GM18867 (cell line): ENCODE results near the gene DES.
A peak's percentile ranks its signal among the peaks of the same experiment; 100 is the strongest.
"Not testable (repeated sequence)": the region's sequence is repeated elsewhere in the genome, so short reads cannot be mapped to it uniquely, and the experiment has no call there.

Experiments used
- ATAC-seq: cut with Tn5 transposase; IDR thresholded peaks from one replicate; pipeline ENCODE4 v1.9.1; 2021; ENCODE audit warnings: mild to moderate bottlenecking, moderate library complexity; ENCODE audit not compliant: unreplicated experiment

DES gene

GRCh38 chr2:219418155-219419011 is at the start of gene DES:
DES (plus strand) TSS chr2:219418377; CDS start chr2:219418463, 86 bp downstream.
- ATAC-seq, result no peak

GRCh38 chr2:219368690-219369191 is 49.4 kb upstream of the DES start:
- no peak for ATAC-seq

- no peak for ATAC-seq
Measured at GRCh38 chr2:219369447-219369861, 48.7 kb upstream of the DES start.

- ATAC-seq, result no peak
Measured at GRCh38 chr2:219378163-219378851, 39.9 kb upstream of the DES start.

GRCh38 chr2:219380926-219381325 is 37.3 kb upstream of the DES start:
- no peak for ATAC-seq

- no peak for ATAC-seq
Measured at GRCh38 chr2:219381448-219381847, 36.7 kb upstream of the DES start.

- no peak for ATAC-seq
Measured at GRCh38 chr2:219384083-219384713, 34.0 kb upstream of the DES start.

GRCh38 chr2:219384859-219385258 is 33.3 kb upstream of the DES start:
- no peak for ATAC-seq

- no peak for ATAC-seq
Measured at GRCh38 chr2:219385958-219386520, 32.1 kb upstream of the DES start.

GRCh38 chr2:219386532-219387280 is 31.5 kb upstream of the DES start:
- no peak for ATAC-seq

- ATAC-seq, result peak; percentile 54
Measured at GRCh38 chr2:219387306-219388120, 30.7 kb upstream of the DES start, which contains the start of gene DNPEP. DNPEP (minus strand) TSS chr2:219387912; CDS start chr2:219387794, 118 bp downstream.

GRCh38 chr2:219388121-219388906 is 29.9 kb upstream of the DES start:
- ATAC-seq, result peak; percentile 86

GRCh38 chr2:219388907-219389156 is 29.3 kb upstream of the DES start:
- ATAC-seq, result no peak

GRCh38 chr2:219392754-219393153 is 25.4 kb upstream of the DES start:
- ATAC-seq, result no peak

GRCh38 chr2:219395056-219395455 is 23.1 kb upstream of the DES start:
- not testable (repeated sequence) for ATAC-seq

- no peak for ATAC-seq
Measured at GRCh38 chr2:219395609-219396008, 22.6 kb upstream of the DES start.

GRCh38 chr2:219396863-219397457 is 21.2 kb upstream of the DES start:
- no peak for ATAC-seq

- ATAC-seq, result no peak
Measured at GRCh38 chr2:219398721-219399363, 19.3 kb upstream of the DES start.
